Heart left ventricle (tissue), 16 donors: ENCODE results near the gene AP3S2. TPM values are rescaled to one million over a fixed set of nuclear protein-coding genes. Genes with fewer than 3 reads are reported as not detected.

Experiments used
- ATAC-seq, 4 donors: fragments of 200-7000 bp; cut with Tn5 transposase; one replicate each; pipeline ENCODE4 v1.9.1; 2020 to 2022; ENCODE audit warnings: moderate library complexity in 4 of 4, mild to moderate bottlenecking in 3 of 4, moderate number of reproducible peaks in 1 of 4
- DNase-seq, 5 donors: peaks; one replicate each; pipeline ENCODE4 v3.0.0-alpha.2; 2020
- H3K27ac ChIP-seq, 12 donors: fragments of 200-600 bp; sonication (generic) in 4 of 12; one replicate each; pipeline versions ENCODE4 v1.5.0 to v1.8.0; 2016 to 2022; ENCODE audit warnings: mild to moderate bottlenecking in 2 of 12
- H3K27me3 ChIP-seq, 9 donors: fragments of 200-600 bp; sonication (generic) in 2 of 9; one replicate each; pipeline versions ENCODE4 v1.5.1 to v1.8.0; 2016 to 2022; ENCODE audit warnings: mild to moderate bottlenecking in 3 of 9
- H3K36me3 ChIP-seq, 9 donors: fragments of 200-600 bp; sonication (generic) in 2 of 9; one replicate each; pipeline versions ENCODE4 v1.5.0 to v1.8.0; 2018 to 2022; ENCODE audit warnings: mild to moderate bottlenecking in 2 of 9
- H3K4me1 ChIP-seq, 12 donors: fragments of 200-600 bp; sonication (generic) in 4 of 12; one replicate each; pipeline versions ENCODE4 v1.5.0 to v1.8.0; 2016 to 2022; ENCODE audit warnings: mild to moderate bottlenecking in 3 of 12
- H3K4me3 ChIP-seq, 12 donors: fragments of 200-600 bp; sonication (generic) in 4 of 12; one replicate each; pipeline versions ENCODE4 v1.5.0 to v1.8.0; 2017 to 2022; ENCODE audit warnings: mild to moderate bottlenecking in 9 of 12, moderate library complexity in 4 of 12
- H3K9me3 ChIP-seq, 12 donors: fragments of 200-600 bp; sonication (generic) in 4 of 12; one replicate each; pipeline versions ENCODE4 v1.5.0 to v1.8.0; 2016 to 2022; ENCODE audit warnings: mild to moderate bottlenecking in 1 of 12
- CTCF ChIP-seq, 12 donors: fragments of 200-600 bp; sonication (generic) in 4 of 12; IDR thresholded peaks; one replicate each; pipeline versions ENCODE4 v1.5.0 to v1.8.0; 2018 to 2022; ENCODE audit warnings: antibody characterized with exemption in 12 of 12, mild to moderate bottlenecking in 5 of 12
- POLR2A ChIP-seq, 2 donors: fragments of 450-650 bp; IDR thresholded peaks; one replicate each; pipeline ENCODE4 v1.6.1; 2017; ENCODE audit warnings: antibody characterized with exemption in 2 of 2, mild to moderate bottlenecking in 2 of 2, moderate library complexity in 2 of 2
- WGBS, 4 donors: extraction: QIAGEN DNeasy Blood & Tissue Kit in 2 of 4; methylation state at CpG; one replicate each; pipeline versions ENCODE4 v1.1.5 to v1.1.7; 2013 to 2018; 5-methylcytosine and 5-hydroxymethylcytosine counted together
- intact Hi-C, 10 donors: fragments of 100-400 bp; cut with DNase I; formaldehyde crosslinking; loops; one replicate each; pipeline versions ENCODE4 v1.11.1 to v1.14.2; 2022
- polyA plus RNA-seq, 2 donors: library from polyadenylated mRNA; stranded (reverse); fragments of 200-250 nt; gene quantifications; one replicate each; pipeline ENCODE4 v1.2.3, GENCODE V29; 2013
- total RNA-seq, 9 donors: library from RNA; depleted of rRNA in 2 of 9; stranded (reverse); fragments of >200 nt in 2 of 9; fragmentation: NEBNext Ultra II Directional in 3 of 9; extraction: Animal tissue kit (Norgen Biotek cat#: 25700) in 3 of 9; gene quantifications; one replicate each; pipeline versions ENCODE4 v1.1.0 to v1.2.4, GENCODE V29; 2016 to 2023
- donor health status: ischemic (EF 13 %, LVEDD 7.1; RV severe dilation, severe dysfunction).
- donor health status: healthy with polysubstance abuse.
- donor health status: DM: no; HTN: yes; CAD: no.
- donor health status: DM: no; HTN: no; CAD: no.
- donor health status: ischemic (EF 25% LVEDD 6.9; RV normal size, moderate dysfunction).
- donor health status: ischemic (EF 25% LVEDD 5.7; RV mildly dilated, moderate dysfunction).
- donor health status: healthy.
- donor health status: DM: yes; HTN: yes; CAD: no.
- donor health status: ischemic (EF 35%, LVEDD 5.7; RV mildly dilated, moderate dysfunction).
- donor health status: nonischemic (EF 11% LVEDD 7.7; RV severe dilation, severe dysfunction).
- donor health status: DM: yes; HTN: yes; CAD: no.
- donor health status: PGD.
- donor health status: ischemic (EF 29% LVEDD 5.4; RV normal size, mild dysfunction).
- donor health status: nonischemic (EF 23%, LVEDD 6.1; RV moderate dilation, normal function).

The AP3S2 gene
- total and polyA plus RNA-seq, 11 donors, result 15.4 to 64.6 (median 43.3) TPM

- ATAC-seq, result no peak
- intact Hi-C loops, result no loop called here
- 56 to 71% (median 66%) methylated on average over 2 of the region's 2 CpGs for WGBS, 4 donors
Observed at GRCh38 chr15:89926158-89926557, 32.4 kb upstream of the AP3S2 start.

GRCh38 chr15:89917442-89918101 is 23.8 kb upstream of the AP3S2 start:
- intact Hi-C loops, result loop anchor here in 2 of 10 donors (10.0 kb wide), 2 partner anchors 57 to 87 kb away; partner anchors contain the start of gene ZNF710 (in 1 of the 2)
- ATAC-seq (no peak), DNase-seq (no peak)
- TF ChIP-seq POLR2A (IDR thresholded peaks at IDR 0.05), result no peak
- no peak for TF ChIP-seq CTCF (IDR thresholded peaks at IDR 0.05)
- H3K36me3 ChIP-seq, result no peaks in the 10 kb centered on the region
- H3K4me1 ChIP-seq, result peaks cover 0 to 8% (median 6%) of the 10 kb centered on the region in 12 donors
- H3K27ac ChIP-seq, result no peak overlapping the region
- H3K9me3 ChIP-seq, result no peaks in the 10 kb centered on the region
- 71 to 89% (median 78%) methylated on average over 4 of the region's 4 CpGs for WGBS, 4 donors
- H3K4me3 ChIP-seq, result no peak overlapping the region
- no peaks in the 10 kb centered on the region for H3K27me3 ChIP-seq

More at GRCh38 chr15:89926158-89926557, 32.4 kb upstream of the AP3S2 start:
- no peaks in the 10 kb centered on the region for H3K4me1 ChIP-seq
- no peaks in the 10 kb centered on the region for H3K36me3 ChIP-seq
- no peak overlapping the region for H3K4me3 ChIP-seq
- no peaks in the 10 kb centered on the region for H3K9me3 ChIP-seq
- DNase-seq, result peak in 1 of 5 donors; percentile 29
- TF ChIP-seq POLR2A (IDR thresholded peaks at IDR 0.05) (no peak), CTCF (IDR thresholded peaks at IDR 0.05) (no peak)
- no peak overlapping the region for H3K27ac ChIP-seq
- no peaks in the 10 kb centered on the region for H3K27me3 ChIP-seq

- H3K9me3 ChIP-seq, result no peaks in the 10 kb centered on the region
Observed at GRCh38 chr15:89916660-89917059, 22.9 kb upstream of the AP3S2 start.

More at GRCh38 chr15:89916660-89917059, 22.9 kb upstream of the AP3S2 start:
- DNase-seq (no peak), ATAC-seq (no peak)
- no peak for TF ChIP-seq POLR2A (IDR thresholded peaks at IDR 0.05)
- no peak for TF ChIP-seq CTCF (IDR thresholded peaks at IDR 0.05)
- H3K36me3 ChIP-seq, result no peaks in the 10 kb centered on the region
- WGBS, 4 donors, result 68 to 85% (median 80%) methylated on average over 3 of the region's 3 CpGs
- peaks cover 0 to 14% (median 11%) of the 10 kb centered on the region in 12 donors for H3K4me1 ChIP-seq
- H3K27ac ChIP-seq, result no peak overlapping the region
- no peaks in the 10 kb centered on the region for H3K27me3 ChIP-seq
- intact Hi-C loops, result loop anchor here in 2 of 10 donors (10.0 kb wide), 2 partner anchors 58 to 88 kb away; partner anchors contain the start of gene ZNF710 (in 1 of the 2)
- H3K4me3 ChIP-seq, result no peak overlapping the region
